ENCODE measurements around the gene SLC1A3.

The SLC1A3 gene

DNA sequence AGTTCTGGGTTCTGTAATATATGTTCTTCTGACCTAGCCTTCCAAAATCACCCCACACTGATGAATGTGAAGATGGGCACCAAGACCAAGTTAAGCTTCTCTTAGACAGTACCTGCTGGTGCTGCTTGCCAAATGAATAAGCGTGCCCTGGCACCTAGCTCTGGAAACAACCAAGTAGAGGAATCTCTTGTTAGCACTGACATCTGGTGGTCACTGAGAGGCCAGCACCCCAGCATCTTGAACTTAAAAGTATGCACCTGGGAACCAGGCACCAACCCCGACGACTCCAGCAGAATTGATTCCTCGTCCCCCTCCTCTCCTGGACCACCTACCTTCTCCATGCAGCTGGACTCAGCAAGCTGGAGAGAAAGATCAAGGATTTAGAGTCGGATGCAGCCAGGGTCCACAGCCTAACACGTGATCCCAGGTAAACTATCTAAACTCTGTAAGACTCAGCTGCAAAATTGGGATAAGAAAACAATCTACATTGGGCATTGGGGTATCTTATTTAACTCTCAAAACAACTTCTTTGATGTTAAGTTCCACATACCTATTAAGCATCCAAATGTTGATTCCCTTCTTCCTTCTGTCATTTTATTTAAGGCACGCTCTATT, 89.8 kb downstream of the SLC1A3 start:
- no peak overlapping the region for H3K4me3 ChIP-seq (ENCODE audit: low read length)
- H3K4me2 ChIP-seq (ENCODE audit: low read length): peak overlapping the region; percentile 33
- no peak overlapping the region for H2AFZ ChIP-seq (ENCODE audit: low read depth, low read length)

DNA sequence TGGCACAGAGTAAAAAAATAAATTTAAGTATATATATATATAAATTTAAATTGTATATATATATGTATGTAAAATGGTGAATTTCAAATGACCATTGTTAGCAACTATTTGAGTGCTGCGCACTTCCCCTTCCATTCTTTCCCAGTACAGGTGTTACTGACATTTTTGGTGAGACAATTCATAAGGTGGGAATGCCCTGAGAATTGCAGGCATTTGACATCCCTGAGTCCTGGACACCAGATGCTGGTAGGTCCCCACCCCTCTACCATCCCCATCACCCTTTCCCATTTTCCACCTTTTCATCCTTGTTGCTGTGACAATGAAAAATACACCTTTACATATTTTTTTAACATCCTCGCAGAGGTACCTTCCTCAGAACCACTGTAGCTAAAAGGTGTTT, 91.6 kb downstream of the SLC1A3 start:
- Histone ChIP-seq H2AFZ (ENCODE audit: low read depth, low read length) (no peak overlapping the region), H3K4me1 (ENCODE audit: low read length) (peaks cover 27% of the 10 kb centered on the region), H3K79me2 (ENCODE audit: low read length) (no peaks in the 10 kb centered on the region), H3K9ac (ENCODE audit: low read length) (no peak overlapping the region), H3K27ac (ENCODE audit: low read length) (no peak overlapping the region), H3K4me2 (ENCODE audit: low read length) (no peak overlapping the region), H3K27me3 (ENCODE audit: low read depth, low read length) (no peaks in the 10 kb centered on the region), H4K20me1 (ENCODE audit: insufficient read depth, low read length) (no peaks in the 10 kb centered on the region), H3K4me3 (ENCODE audit: low read length) (no peak overlapping the region), H3K36me3 (replicated peaks; ENCODE audit: low read depth, low read length) (peaks cover 12% of the 10 kb centered on the region), H3K9me3 (ENCODE audit: insufficient read depth, low read length) (no peaks in the 10 kb centered on the region)
- TF ChIP-seq, protein P1, sequence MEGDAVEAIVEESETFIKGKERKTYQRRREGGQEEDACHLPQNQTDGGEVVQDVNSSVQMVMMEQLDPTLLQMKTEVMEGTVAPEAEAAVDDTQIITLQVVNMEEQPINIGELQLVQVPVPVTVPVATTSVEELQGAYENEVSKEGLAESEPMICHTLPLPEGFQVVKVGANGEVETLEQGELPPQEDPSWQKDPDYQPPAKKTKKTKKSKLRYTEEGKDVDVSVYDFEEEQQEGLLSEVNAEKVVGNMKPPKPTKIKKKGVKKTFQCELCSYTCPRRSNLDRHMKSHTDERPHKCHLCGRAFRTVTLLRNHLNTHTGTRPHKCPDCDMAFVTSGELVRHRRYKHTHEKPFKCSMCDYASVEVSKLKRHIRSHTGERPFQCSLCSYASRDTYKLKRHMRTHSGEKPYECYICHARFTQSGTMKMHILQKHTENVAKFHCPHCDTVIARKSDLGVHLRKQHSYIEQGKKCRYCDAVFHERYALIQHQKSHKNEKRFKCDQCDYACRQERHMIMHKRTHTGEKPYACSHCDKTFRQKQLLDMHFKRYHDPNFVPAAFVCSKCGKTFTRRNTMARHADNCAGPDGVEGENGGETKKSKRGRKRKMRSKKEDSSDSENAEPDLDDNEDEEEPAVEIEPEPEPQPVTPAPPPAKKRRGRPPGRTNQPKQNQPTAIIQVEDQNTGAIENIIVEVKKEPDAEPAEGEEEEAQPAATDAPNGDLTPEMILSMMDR (IDR thresholded peaks at IDR 0.05; ENCODE audit: low read depth, low read length): no peak
- TF ChIP-seq EZH2phosphoT487 (IDR thresholded peaks at IDR 0.05; ENCODE audit: low read depth): no peak

More for the DNA sequence above, 89.8 kb downstream of the SLC1A3 start:
- no peaks in the 10 kb centered on the region for H3K9me3 ChIP-seq (ENCODE audit: insufficient read depth, low read length)
- no peak for TF ChIP-seq EZH2phosphoT487 (IDR thresholded peaks at IDR 0.05; ENCODE audit: low read depth)
- TF ChIP-seq, protein P1 (IDR thresholded peaks at IDR 0.05; ENCODE audit: low read depth, low read length): peak; percentile 66
- H4K20me1 ChIP-seq (ENCODE audit: insufficient read depth, low read length): no peaks in the 10 kb centered on the region
- H3K79me2 ChIP-seq (ENCODE audit: low read length): no peaks in the 10 kb centered on the region
- no peak overlapping the region for H3K9ac ChIP-seq (ENCODE audit: low read length)
- H3K27me3 ChIP-seq (ENCODE audit: low read depth, low read length): no peaks in the 10 kb centered on the region
- peaks cover 4% of the 10 kb centered on the region for H3K36me3 ChIP-seq (replicated peaks; ENCODE audit: low read depth, low read length)
- peaks cover 17% of the 10 kb centered on the region for H3K4me1 ChIP-seq (ENCODE audit: low read length)
- H3K27ac ChIP-seq (ENCODE audit: low read length): no peak overlapping the region

DNA sequence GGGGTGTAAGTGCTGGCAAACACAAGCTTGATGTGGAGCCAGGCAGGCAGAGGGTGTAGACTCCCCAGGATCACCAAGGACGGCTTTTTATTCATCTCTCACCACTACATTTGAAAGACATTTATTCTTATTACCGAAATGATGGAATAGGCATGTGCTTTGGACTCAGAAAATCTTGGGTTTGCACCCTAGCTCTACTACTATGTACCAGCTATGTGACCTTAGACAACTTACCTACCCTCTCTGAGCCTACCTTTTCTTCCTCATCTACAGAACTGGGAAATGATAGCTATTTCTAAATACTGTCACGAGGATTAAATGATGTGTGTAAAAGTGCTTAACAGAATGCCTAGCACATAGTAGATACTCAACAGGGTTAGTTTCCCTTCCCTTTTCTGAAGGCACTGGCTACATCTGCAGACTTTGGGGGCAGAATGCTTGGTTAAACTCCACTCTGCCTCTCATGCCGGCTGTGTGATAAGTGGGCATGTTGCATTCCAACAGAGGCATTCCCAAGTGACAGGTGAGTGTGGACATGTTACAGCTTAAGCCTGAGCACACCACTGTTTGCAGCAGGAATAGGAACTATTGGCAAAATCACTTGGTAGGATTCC, 94.8 kb downstream of the SLC1A3 start:
- TF ChIP-seq, protein P1 (IDR thresholded peaks at IDR 0.05; ENCODE audit: low read depth, low read length): no peak
- TF ChIP-seq EZH2phosphoT487 (IDR thresholded peaks at IDR 0.05; ENCODE audit: low read depth): no peak
- Histone ChIP-seq H3K36me3 (replicated peaks; ENCODE audit: low read depth, low read length) (peaks cover 23% of the 10 kb centered on the region), H3K79me2 (ENCODE audit: low read length) (no peaks in the 10 kb centered on the region), H2AFZ (ENCODE audit: low read depth, low read length) (no peak overlapping the region), H4K20me1 (ENCODE audit: insufficient read depth, low read length) (no peaks in the 10 kb centered on the region), H3K9me3 (ENCODE audit: insufficient read depth, low read length) (no peaks in the 10 kb centered on the region), H3K27me3 (ENCODE audit: low read depth, low read length) (no peaks in the 10 kb centered on the region), H3K4me1 (ENCODE audit: low read length) (peaks cover 25% of the 10 kb centered on the region), H3K9ac (ENCODE audit: low read length) (peak overlapping the region; percentile 6; the same call in 1 of the 2 replicates), H3K4me3 (ENCODE audit: low read length) (0 out of 2 replicates have a peak overlapping the region, but pooled peaks have one; percentile 29), H3K4me2 (ENCODE audit: low read length) (peak overlapping the region; percentile 65), H3K27ac (ENCODE audit: low read length) (peak overlapping the region; percentile 45)

DNA sequence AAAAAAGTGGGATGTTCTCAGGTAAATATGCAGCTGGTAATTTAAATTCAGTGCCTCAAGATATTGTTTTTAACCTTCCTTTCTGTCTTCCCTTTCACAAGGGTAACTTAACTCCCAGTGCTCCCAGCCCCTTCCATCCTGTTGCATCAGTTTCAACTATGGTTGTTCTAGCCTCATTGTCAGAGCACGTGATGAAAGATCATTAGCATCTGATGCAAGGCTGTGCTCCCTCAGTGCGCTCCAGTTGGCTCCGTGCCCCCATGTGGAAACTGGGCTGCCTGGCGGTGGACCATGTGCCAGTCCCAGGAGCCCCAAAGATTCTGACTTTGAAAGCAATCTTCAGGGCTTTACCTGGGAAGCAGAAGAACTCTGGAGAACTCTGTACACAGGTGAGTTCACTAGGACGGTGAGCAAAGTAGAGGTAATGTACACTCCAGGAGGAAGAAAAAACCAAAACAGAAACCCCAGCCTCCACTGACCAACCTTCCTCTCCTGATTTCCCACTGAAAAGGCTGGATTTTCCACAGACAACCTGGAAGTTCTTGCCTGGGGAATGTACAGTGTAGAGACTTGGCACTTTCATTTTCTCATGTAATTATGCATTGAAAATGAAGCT, 96.9 kb downstream of the SLC1A3 start:
- Histone ChIP-seq H3K9ac (ENCODE audit: low read length) (no peak overlapping the region), H3K27ac (ENCODE audit: low read length) (no peak overlapping the region), H3K4me2 (ENCODE audit: low read length) (no peak overlapping the region), H3K27me3 (ENCODE audit: low read depth, low read length) (no peaks in the 10 kb centered on the region), H3K36me3 (replicated peaks; ENCODE audit: low read depth, low read length) (peaks cover 29% of the 10 kb centered on the region), H4K20me1 (ENCODE audit: insufficient read depth, low read length) (no peaks in the 10 kb centered on the region), H3K4me1 (ENCODE audit: low read length) (peaks cover 25% of the 10 kb centered on the region), H3K79me2 (ENCODE audit: low read length) (no peaks in the 10 kb centered on the region), H3K4me3 (ENCODE audit: low read length) (no peak overlapping the region), H2AFZ (ENCODE audit: low read depth, low read length) (no peak overlapping the region), H3K9me3 (ENCODE audit: insufficient read depth, low read length) (no peaks in the 10 kb centered on the region)
- no peak for TF ChIP-seq EZH2phosphoT487 (IDR thresholded peaks at IDR 0.05; ENCODE audit: low read depth)
- TF ChIP-seq, protein P1 (IDR thresholded peaks at IDR 0.05; ENCODE audit: low read depth, low read length): no peak

All from OCI-LY3 (cell line).